ENCODE results near the gene EHBP1.

- TF ChIP-seq, protein P1, sequence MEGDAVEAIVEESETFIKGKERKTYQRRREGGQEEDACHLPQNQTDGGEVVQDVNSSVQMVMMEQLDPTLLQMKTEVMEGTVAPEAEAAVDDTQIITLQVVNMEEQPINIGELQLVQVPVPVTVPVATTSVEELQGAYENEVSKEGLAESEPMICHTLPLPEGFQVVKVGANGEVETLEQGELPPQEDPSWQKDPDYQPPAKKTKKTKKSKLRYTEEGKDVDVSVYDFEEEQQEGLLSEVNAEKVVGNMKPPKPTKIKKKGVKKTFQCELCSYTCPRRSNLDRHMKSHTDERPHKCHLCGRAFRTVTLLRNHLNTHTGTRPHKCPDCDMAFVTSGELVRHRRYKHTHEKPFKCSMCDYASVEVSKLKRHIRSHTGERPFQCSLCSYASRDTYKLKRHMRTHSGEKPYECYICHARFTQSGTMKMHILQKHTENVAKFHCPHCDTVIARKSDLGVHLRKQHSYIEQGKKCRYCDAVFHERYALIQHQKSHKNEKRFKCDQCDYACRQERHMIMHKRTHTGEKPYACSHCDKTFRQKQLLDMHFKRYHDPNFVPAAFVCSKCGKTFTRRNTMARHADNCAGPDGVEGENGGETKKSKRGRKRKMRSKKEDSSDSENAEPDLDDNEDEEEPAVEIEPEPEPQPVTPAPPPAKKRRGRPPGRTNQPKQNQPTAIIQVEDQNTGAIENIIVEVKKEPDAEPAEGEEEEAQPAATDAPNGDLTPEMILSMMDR (IDR thresholded peaks at IDR 0.05; ENCODE audit: low read length): no peak
- TF ChIP-seq EZH2 (IDR thresholded peaks at IDR 0.05; ENCODE audit: borderline replicate concordance, low read length): no peak
Observed at GRCh38 chr2:63003351-63003750, 297.8 kb downstream of the EHBP1 start.
